Activated naive CD8-positive, alpha-beta T cell (primary cell): Measurements from ENCODE around the gene ESRRG.
"Not testable (repeated sequence)": the region's sequence is repeated elsewhere in the genome, so short reads cannot be mapped to it uniquely, and the experiment has no call there.

Experiments
- H3K27ac Mint-ChIP-seq: one replicate; pipeline ENCODE4 v1.8.0; 2021; ENCODE audit warnings: mixed read lengths
- H3K27me3 Mint-ChIP-seq: one replicate; pipeline ENCODE4 v1.8.0; 2021; ENCODE audit warnings: mixed read lengths
- H3K36me3 Mint-ChIP-seq: one replicate; pipeline ENCODE4 v1.8.0; 2021; ENCODE audit warnings: mixed read lengths
- H3K4me1 Mint-ChIP-seq: one replicate; pipeline ENCODE4 v1.8.0; 2021; ENCODE audit warnings: low read depth, mixed read lengths
- H3K4me3 Mint-ChIP-seq: one replicate; pipeline ENCODE4 v1.8.0; 2021; ENCODE audit warnings: mild to moderate bottlenecking, mixed read lengths
- H3K9me3 Mint-ChIP-seq: one replicate; pipeline ENCODE4 v1.8.0; 2021; ENCODE audit warnings: low read depth, mixed read lengths

Gene ESRRG

DNA sequence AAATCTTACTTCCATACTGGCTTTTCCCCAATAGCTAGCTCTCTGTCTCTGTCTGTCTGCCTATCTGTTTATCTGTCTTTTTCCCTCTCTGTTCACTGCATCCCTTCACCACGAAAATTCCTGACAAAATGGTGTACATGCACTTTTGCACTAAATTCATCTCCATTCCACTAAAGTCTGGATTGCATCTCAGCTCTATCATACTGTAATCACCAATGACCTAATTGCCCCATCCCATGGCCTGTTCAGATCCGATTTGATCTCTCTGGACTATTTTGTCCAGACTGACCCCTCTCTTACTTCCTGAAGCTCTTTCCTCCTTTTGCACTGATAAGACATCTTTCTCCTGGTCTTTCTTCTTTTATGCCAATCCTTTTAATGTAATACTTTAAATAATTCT lies 187.5 kb downstream of the ESRRG start:
- Mint-ChIP-seq H3K27me3 (no peaks in the 10 kb centered on the region), H3K4me3 (no peak overlapping the region), H3K9me3 (no peaks in the 10 kb centered on the region), H3K4me1 (no peaks in the 10 kb centered on the region), H3K36me3 (no peaks in the 10 kb centered on the region), H3K27ac (no peak overlapping the region)

DNA sequence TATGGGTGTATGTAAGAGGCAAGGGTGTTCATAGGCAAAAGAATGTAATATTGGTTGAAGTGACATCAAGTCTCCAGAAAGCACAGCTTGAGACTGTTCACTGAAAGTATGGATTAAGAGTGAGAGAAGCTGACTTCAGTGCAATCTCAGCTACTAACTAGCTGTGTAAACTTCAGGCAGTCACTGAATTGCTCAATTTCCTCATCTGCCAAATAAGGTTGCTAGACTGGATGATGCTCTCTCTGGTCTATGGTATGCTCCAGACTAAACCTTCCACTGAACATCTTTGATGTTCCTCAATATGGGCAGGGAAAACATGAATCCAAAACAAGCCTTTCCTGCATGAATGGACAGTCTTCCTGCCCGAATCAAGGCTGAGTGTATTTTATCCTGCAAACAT lies 188.2 kb downstream of the ESRRG start:
- H3K4me3 Mint-ChIP-seq: no peak overlapping the region
- no peak overlapping the region for H3K27ac Mint-ChIP-seq
- no peaks in the 10 kb centered on the region for H3K4me1 Mint-ChIP-seq
- H3K36me3 Mint-ChIP-seq: no peaks in the 10 kb centered on the region
- H3K27me3 Mint-ChIP-seq: no peaks in the 10 kb centered on the region
- no peaks in the 10 kb centered on the region for H3K9me3 Mint-ChIP-seq

DNA sequence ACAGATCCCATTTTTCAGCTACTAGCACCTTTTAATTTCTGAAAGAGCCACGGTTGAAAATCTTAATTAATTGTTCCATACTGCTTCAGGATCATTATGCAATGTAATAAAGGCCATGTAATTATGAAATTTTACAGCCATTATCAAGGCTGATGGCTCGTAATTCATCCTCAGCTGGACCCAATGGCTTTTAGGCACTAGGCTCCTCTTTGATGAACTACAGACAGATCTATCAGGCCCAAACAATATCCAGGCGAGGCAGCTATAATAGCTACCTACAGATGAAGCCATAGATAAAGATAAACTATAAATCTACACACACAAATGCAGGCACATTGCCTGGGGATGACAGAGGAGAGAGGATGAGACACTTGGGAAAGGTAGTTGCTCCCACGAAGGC lies 189.5 kb downstream of the ESRRG start:
- Mint-ChIP-seq H3K4me3 (no peak overlapping the region), H3K9me3 (no peaks in the 10 kb centered on the region), H3K4me1 (no peaks in the 10 kb centered on the region), H3K36me3 (no peaks in the 10 kb centered on the region), H3K27ac (no peak overlapping the region), H3K27me3 (no peaks in the 10 kb centered on the region)

DNA sequence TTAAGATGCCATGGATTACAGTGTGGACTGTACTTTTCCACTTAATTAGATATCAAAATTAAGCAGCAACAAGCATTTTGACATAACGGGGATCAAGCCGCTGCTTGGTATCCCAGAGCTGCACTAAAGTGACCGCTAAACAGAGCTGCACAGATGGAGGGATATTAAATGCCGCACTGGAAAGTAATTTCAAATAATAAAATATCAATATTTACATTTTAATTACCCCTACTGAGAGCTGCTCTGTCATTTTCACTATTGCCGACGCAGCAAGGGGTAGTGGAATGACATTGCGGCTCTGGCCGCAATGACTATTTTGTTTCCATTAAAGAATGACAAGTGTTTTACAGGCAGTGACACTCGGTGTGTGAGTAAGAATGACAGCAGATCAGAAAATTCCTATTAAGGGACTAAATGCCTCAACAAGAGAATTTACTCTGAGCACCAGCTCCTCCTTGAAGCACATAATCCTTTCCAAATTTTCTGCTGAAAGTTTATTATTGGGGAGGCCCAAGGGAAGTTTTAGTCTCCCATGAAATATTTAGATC lies 190.9 kb downstream of the ESRRG start:
- Mint-ChIP-seq H3K36me3 (no peaks in the 10 kb centered on the region), H3K4me1 (no peaks in the 10 kb centered on the region), H3K4me3 (no peak overlapping the region), H3K9me3 (peaks cover 4% of the 10 kb centered on the region), H3K27me3 (no peaks in the 10 kb centered on the region), H3K27ac (no peak overlapping the region)

DNA sequence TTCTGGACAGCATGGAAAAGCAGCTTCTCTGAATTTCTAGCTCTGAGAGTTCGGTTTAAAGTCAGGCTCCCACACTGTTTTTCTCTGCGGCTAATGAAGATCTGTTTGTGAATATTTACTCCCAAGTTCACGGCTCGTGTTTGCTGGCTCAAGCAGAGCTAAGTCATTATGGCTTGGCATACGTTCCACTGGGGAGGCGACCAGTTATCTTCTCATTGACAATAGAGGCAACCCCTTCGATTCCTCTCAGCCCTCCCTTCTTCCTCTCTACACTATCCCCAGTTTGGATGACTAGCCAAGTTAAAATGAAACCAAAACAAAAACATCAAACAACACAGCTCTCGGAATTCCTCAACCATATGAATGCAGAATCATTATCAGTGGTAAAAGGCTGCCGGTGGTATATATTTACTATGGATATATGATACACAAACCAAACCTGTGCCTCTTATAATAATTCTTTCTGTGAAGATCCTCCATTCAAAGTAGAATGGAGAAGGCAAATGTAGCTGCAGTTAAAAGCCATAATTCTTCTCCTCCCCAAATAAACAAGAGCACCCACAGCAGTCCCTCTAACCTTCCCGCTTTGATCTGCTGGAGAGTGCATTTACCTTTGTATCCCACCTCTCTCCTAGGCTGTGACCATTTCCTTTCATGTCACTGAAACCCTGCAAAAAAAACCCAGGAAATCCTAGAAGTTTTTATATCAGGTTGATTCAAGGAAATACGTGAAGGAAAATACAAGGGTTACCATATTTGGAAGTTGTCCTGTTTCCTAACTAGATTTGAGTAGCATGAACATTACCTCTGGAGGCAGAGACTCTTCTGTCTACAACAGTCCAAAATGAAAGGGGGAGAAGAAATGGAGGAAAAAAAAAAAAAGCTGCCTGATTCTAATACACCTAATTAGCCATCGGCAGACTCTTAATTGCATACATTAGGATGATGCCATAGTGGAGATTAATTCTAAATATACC lies 191.7 kb downstream of the ESRRG start:
- Mint-ChIP-seq H3K27ac (no peak overlapping the region), H3K4me3 (no peak overlapping the region), H3K27me3 (no peaks in the 10 kb centered on the region), H3K9me3 (peaks cover 6% of the 10 kb centered on the region), H3K36me3 (no peaks in the 10 kb centered on the region), H3K4me1 (no peaks in the 10 kb centered on the region)

DNA sequence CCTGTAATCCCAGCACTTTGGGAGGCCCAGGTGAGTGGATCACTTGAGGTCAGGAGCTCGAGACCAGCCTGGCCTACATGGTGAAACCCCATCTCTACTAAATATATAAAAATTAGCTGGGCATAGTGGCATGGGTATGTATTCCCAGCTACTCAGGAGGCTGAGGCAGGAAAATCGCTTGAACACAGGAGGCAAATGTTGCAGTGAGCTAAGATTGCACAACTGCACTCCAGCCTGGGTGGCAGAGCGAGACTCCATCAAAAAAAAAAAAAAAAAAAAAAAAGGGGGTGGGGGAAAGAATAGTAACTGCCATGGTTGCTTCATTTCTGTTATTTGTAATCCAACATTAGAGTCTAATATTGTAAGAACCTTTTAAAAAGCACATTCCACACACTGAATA lies 193.4 kb downstream of the ESRRG start:
- not testable (repeated sequence) for H3K9me3 Mint-ChIP-seq, H3K4me3 Mint-ChIP-seq, H3K27me3 Mint-ChIP-seq, H3K27ac Mint-ChIP-seq, H3K4me1 Mint-ChIP-seq, H3K36me3 Mint-ChIP-seq

DNA sequence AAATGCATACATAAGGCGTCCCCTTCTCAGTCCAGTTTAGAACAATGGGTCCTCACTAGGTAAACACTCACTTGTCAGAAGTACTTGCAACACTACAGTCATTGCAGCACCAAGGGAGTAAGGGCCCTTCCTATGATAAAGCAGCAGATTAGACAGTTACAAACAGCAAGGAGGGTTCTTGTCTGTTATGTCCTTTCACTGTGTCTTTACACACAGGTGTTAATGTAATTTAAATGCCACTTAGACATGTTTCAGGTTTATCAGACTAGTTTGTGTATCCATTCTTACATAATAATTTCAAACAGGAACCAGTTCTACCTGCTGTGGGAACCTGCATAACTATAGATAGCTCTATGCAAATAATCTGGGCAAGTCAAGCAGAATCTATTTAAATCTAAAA lies 194.4 kb downstream of the ESRRG start:
- no peaks in the 10 kb centered on the region for H3K36me3 Mint-ChIP-seq
- H3K27ac Mint-ChIP-seq: no peak overlapping the region
- H3K4me1 Mint-ChIP-seq: no peaks in the 10 kb centered on the region
- H3K27me3 Mint-ChIP-seq: no peaks in the 10 kb centered on the region
- no peak overlapping the region for H3K4me3 Mint-ChIP-seq
- H3K9me3 Mint-ChIP-seq: peaks cover 6% of the 10 kb centered on the region

DNA sequence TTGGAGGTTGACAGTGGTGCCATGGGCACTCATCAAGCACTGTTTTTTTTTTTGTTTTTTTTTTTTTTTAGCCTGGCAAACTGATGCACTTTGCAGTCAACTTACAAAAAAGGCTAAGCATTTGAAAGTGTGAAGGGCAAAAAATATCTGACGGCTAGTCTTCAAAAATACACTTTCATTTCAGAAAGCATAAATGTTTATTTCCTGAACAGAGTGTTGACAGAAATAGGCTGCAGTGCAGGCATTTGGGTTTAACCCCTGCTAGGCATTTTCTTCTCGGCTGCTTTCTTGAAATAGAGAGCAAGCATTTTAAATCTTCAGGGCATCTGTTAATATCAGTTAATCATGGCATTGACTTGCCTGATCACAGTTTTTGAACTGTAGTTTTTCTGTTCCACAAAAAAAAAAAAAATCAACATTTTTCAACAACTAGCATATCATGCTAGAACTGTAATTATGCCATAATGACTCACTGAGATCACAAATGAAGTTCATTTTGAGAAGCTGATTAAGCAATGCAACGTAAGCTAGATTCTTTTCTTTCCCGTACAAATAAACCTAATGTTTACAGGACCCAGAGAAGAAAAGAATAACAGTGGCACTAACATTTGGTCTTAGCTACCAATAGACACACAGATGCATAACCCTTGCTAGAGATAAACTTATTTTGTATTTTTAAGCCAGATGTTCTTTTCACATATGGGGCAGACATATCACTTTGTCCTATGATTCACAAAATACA lies 199.6 kb downstream of the ESRRG start:
- Mint-ChIP-seq H3K9me3 (peaks cover 6% of the 10 kb centered on the region), H3K27me3 (no peaks in the 10 kb centered on the region), H3K4me3 (no peak overlapping the region), H3K27ac (no peak overlapping the region), H3K36me3 (no peaks in the 10 kb centered on the region), H3K4me1 (no peaks in the 10 kb centered on the region)

DNA sequence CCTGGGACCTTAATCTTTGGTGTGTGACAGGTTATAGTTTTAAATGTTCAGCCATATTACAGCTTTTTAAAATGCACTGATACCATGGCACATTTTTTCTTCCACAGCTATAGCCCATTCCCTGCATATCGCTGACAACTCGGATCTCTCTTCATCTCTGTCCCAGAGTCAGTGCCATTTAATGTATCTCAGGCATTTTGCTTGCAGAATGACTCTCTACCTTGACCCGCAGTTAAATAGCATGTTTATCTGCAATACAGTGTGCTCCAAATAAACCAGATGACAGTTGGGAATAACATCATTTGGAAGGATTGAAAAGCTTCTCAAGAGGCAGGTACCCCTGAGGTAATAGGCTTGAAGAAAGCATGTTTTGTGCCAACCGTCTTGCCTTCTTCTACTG lies 200.2 kb downstream of the ESRRG start:
- H3K27me3 Mint-ChIP-seq: no peaks in the 10 kb centered on the region
- no peak overlapping the region for H3K27ac Mint-ChIP-seq
- H3K9me3 Mint-ChIP-seq: peaks cover 6% of the 10 kb centered on the region
- H3K4me1 Mint-ChIP-seq: no peaks in the 10 kb centered on the region
- no peak overlapping the region for H3K4me3 Mint-ChIP-seq
- H3K36me3 Mint-ChIP-seq: no peaks in the 10 kb centered on the region

DNA sequence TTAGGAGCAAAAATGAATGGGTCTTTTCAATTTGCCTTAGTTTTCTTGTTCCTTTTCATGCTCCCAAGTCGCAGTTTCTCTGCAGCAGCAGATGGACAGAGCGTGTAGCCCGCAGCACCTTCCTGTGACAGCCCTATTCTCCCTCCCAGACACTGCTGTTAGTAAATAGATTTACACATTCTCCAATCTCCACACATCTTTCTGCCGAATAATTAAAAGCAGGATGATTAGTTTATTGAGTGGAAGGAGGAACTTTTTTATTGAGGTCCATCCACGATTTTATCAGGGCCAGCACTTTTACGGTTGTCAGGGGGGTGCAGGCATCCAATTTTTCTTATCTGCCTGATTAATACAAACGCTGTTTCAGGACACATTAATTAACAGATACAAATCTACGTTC lies 201.8 kb downstream of the ESRRG start:
- no peaks in the 10 kb centered on the region for H3K4me1 Mint-ChIP-seq
- H3K27ac Mint-ChIP-seq: no peak overlapping the region
- H3K4me3 Mint-ChIP-seq: no peak overlapping the region
- H3K36me3 Mint-ChIP-seq: no peaks in the 10 kb centered on the region
- no peaks in the 10 kb centered on the region for H3K27me3 Mint-ChIP-seq
- H3K9me3 Mint-ChIP-seq: no peaks in the 10 kb centered on the region

DNA sequence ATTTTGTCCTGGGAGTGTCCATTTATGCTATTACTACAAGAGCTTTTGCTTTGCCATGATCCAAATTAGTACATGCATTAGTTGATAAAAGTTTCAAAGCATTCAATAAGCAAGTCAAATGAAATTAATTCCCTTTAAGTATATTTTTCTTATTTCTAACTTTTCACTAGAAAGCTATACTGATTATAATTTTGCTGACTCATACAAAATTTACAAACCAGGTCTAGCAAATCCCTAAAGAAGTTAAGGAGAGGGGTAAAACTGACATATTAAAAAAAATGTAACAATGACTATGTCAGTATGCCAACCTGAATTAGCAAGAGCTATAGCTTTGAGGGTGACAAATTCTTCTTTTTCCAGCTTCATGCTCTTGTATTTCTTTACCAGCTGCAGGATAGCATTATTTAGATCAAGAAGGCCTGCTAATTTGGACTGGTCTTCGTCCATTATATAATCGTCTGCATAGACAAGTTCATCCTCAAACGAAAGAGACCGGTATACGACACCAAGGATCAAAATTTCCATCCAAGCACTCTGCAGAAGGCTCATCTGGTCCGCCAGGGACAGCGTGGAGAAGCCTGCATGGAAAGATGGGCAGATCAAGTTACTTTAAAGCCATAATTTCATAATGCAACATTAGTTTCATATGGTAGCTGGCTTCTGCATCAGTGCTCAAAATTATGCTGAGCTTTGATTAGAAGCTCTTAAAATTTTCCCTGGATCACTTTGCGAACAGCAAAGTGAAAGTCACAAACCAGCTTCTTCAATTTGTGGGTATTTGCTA lies 204.2 kb downstream of the ESRRG start:
- Mint-ChIP-seq H3K9me3 (no peaks in the 10 kb centered on the region), H3K4me3 (no peak overlapping the region), H3K27me3 (no peaks in the 10 kb centered on the region), H3K36me3 (no peaks in the 10 kb centered on the region), H3K27ac (no peak overlapping the region), H3K4me1 (no peaks in the 10 kb centered on the region)

DNA sequence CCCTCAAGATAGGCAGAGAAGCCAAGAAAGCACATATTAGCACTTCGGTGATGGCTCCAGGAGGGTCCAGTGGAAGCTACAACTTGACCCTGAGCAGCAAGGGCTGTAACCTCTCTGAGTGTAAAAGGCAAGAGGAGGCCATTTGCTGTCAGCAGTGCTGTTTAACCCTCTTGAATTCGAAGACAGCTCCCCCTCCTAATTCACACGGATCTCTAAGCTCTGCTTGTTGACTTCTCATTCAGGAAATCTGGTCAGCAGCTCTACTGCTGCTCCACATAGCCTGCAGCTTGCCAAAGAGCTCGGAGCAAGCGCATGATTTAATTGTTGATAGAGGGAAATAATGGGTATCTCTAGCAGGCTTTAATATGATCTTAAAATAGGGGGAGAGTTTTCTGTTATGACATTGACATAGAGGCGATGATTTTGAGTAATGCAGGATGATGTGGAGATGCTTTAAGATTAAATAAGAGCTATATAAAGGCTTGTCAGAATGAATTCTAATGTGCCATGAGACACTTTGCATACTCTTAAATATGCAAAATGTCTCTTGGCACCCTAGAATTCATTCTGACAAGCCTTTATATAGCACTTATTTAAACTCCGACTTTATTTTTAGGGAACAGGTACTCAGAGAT lies 220.6 kb downstream of the ESRRG start:
- H3K27ac Mint-ChIP-seq: no peak overlapping the region
- no peaks in the 10 kb centered on the region for H3K36me3 Mint-ChIP-seq
- no peaks in the 10 kb centered on the region for H3K4me1 Mint-ChIP-seq
- no peak overlapping the region for H3K4me3 Mint-ChIP-seq
- H3K9me3 Mint-ChIP-seq: no peaks in the 10 kb centered on the region
- H3K27me3 Mint-ChIP-seq: no peaks in the 10 kb centered on the region

DNA sequence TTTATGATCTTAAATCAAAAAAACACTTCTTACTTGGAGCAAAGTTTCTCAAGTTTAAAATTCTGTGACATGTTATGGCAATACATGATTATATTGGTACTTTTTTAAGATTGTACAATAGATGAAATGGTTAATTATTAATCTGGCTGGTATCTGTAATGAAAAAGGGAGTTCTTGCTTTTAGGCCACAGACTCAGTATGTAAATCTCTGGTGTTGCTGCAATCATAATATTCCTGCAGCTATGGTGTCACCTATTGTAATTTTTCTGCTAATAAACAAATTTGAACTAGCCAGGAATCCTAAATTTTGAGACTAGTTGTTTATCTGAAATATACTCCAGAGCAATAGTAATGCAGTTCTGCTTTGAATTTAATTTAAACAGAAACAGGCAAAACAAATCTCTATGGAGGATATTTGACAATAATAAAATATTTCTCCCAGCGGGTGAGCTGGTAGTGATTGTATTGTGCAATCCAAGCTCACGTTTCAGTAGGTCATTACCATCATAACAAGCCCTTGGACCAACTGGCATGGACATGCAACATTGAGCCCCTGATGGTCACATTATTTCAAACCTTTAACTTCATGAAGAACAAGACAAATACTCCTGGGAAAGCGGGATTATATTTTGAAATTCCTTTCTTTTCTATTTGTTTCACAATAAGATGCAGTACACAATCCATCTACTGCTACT lies 222.8 kb downstream of the ESRRG start:
- H3K27ac Mint-ChIP-seq: no peak overlapping the region
- H3K4me1 Mint-ChIP-seq: no peaks in the 10 kb centered on the region
- H3K4me3 Mint-ChIP-seq: no peak overlapping the region
- H3K36me3 Mint-ChIP-seq: no peaks in the 10 kb centered on the region
- no peaks in the 10 kb centered on the region for H3K27me3 Mint-ChIP-seq
- no peaks in the 10 kb centered on the region for H3K9me3 Mint-ChIP-seq
